Right renal cortex interstitium (tissue), 3 donors: Measurements from ENCODE around the gene TAGAP. TPM values are rescaled to one million over a fixed set of nuclear protein-coding genes. Genes with fewer than 3 reads are reported as not detected.
A peak's percentile ranks its signal among the peaks of the same experiment; 100 is the strongest.
"Not testable (repeated sequence)": the region's sequence is repeated elsewhere in the genome, so short reads cannot be mapped to it uniquely, and the experiment has no call there.

Experiments used
- DNase-seq, 3 donors: peaks; one replicate each; pipeline ENCODE4 v3.0.0-alpha.2; 2013; ENCODE audit warnings: low read depth in 3 of 3, low spot score in 2 of 3
- polyA plus RNA-seq, 3 donors: library from polyadenylated mRNA; unstranded; fragments of 120-200 nt; gene quantifications; one replicate each; pipeline ENCODE4 v1.2.1, GENCODE V29; 2013; ENCODE audit not compliant: insufficient read length in 3 of 3

The TAGAP gene
- polyA plus RNA-seq, 3 donors: 0.49 to 0.98 (median 0.92) TPM

- DNase-seq: no peak
These were observed 26.8 kb downstream of the TAGAP start for GRCh38 chr6:159017757-159018559.

GRCh38 chr6:159014406-159014805 is 30.4 kb downstream of the TAGAP start:
- no peak for DNase-seq

GRCh38 chr6:159013229-159013628 is 31.6 kb downstream of the TAGAP start:
- DNase-seq: no peak

- DNase-seq: no peak
These were observed 32.6 kb downstream of the TAGAP start for GRCh38 chr6:159012201-159012600.

- not testable (repeated sequence) for DNase-seq
These were observed 34.7 kb downstream of the TAGAP start for GRCh38 chr6:159010037-159010612.

GRCh38 chr6:159008656-159009288 is 36.0 kb downstream of the TAGAP start:
- DNase-seq: peak in 1 of 3 donors; percentile 2

GRCh38 chr6:159007510-159007909 is 37.3 kb downstream of the TAGAP start:
- no peak for DNase-seq

- DNase-seq: no peak
These were observed 39.4 kb downstream of the TAGAP start for GRCh38 chr6:159005436-159005835.

GRCh38 chr6:159004592-159004991 is 40.2 kb downstream of the TAGAP start:
- no peak for DNase-seq

GRCh38 chr6:159002432-159003155 is 42.2 kb downstream of the TAGAP start:
- no peak for DNase-seq

- peak; percentile 82 to 92 (median 84) for DNase-seq
These were observed 45.0 kb downstream of the TAGAP start, which contains the start of gene RSPH3 for GRCh38 chr6:158999666-159000403. TSS of gene RSPH3 (minus strand) at chr6:159000202. CDS start at chr6:158999550, 652 bp downstream.

GRCh38 chr6:158999154-158999665 is 45.6 kb downstream of the TAGAP start:
- DNase-seq: no peak

- no peak for DNase-seq
These were observed 47.9 kb downstream of the TAGAP start for GRCh38 chr6:158996856-158997255.

- no peak for DNase-seq
These were observed 51.2 kb downstream of the TAGAP start for GRCh38 chr6:158993639-158994038.

- DNase-seq: no peak
These were observed 53.6 kb downstream of the TAGAP start for GRCh38 chr6:158991017-158991723.

- DNase-seq: not testable (repeated sequence)
These were observed 55.1 kb downstream of the TAGAP start for GRCh38 chr6:158989711-158990110.

GRCh38 chr6:158988477-158988876 is 56.3 kb downstream of the TAGAP start:
- no peak for DNase-seq

GRCh38 chr6:158987657-158988056 is 57.1 kb downstream of the TAGAP start:
- DNase-seq: no peak
